ENCODE data around the gene SLC38A9.

SLC38A9 gene

GRCh38 chr5:55645304-55645703, 66.8 kb downstream of the SLC38A9 start:
- no peak for DNase-seq

GRCh38 chr5:55638455-55638854, 73.7 kb downstream of the SLC38A9 start:
- DNase-seq: no peak

GRCh38 chr5:55638051-55638450, 74.1 kb downstream of the SLC38A9 start:
- DNase-seq: no peak

- peak; percentile 64 for DNase-seq
Measured at GRCh38 chr5:55636683-55637082, 75.4 kb downstream of the SLC38A9 start.

- no peak for DNase-seq
Measured at GRCh38 chr5:55636177-55636576, 75.9 kb downstream of the SLC38A9 start.

- DNase-seq: no peak
Measured at GRCh38 chr5:55634866-55635265, 77.3 kb downstream of the SLC38A9 start.

- no peak for DNase-seq
Measured at GRCh38 chr5:55634209-55634805, 77.8 kb downstream of the SLC38A9 start.

GRCh38 chr5:55633574-55634208, 78.4 kb downstream of the SLC38A9 start:
- DNase-seq: no peak

GRCh38 chr5:55629815-55630214, 82.3 kb downstream of the SLC38A9 start:
- no peak for DNase-seq

- no peak for DNase-seq
Measured at GRCh38 chr5:55626790-55627189, 85.3 kb downstream of the SLC38A9 start.

- no peak for DNase-seq
Measured at GRCh38 chr5:55625913-55626312, 86.2 kb downstream of the SLC38A9 start.

GRCh38 chr5:55625589-55625909, 86.6 kb downstream of the SLC38A9 start:
- no peak for DNase-seq

- DNase-seq: peak; percentile 92
Measured at GRCh38 chr5:55624841-55625588, 87.1 kb downstream of the SLC38A9 start.

GRCh38 chr5:55623789-55624188, 88.3 kb downstream of the SLC38A9 start:
- no peak for DNase-seq

- DNase-seq: no peak
Measured at GRCh38 chr5:55622460-55622859, 89.7 kb downstream of the SLC38A9 start.

GRCh38 chr5:55621229-55621628, 90.9 kb downstream of the SLC38A9 start:
- no peak for DNase-seq

GRCh38 chr5:55620766-55621160, 91.4 kb downstream of the SLC38A9 start:
- no peak for DNase-seq

GRCh38 chr5:55620009-55620765, 91.9 kb downstream of the SLC38A9 start:
- peak; percentile 72 for DNase-seq

- DNase-seq: no peak
Measured at GRCh38 chr5:55618318-55618717, 93.8 kb downstream of the SLC38A9 start.

- DNase-seq: no peak
Measured at GRCh38 chr5:55613112-55613868, 98.8 kb downstream of the SLC38A9 start.

- DNase-seq: no peak
Measured at GRCh38 chr5:55610542-55610941, 101.6 kb downstream of the SLC38A9 start.

- no peak for DNase-seq
Measured at GRCh38 chr5:55609413-55609812, 102.7 kb downstream of the SLC38A9 start.

Measured in islet precursor cell (in vitro differentiated cells).